Stimulated activated effector memory CD8-positive, alpha-beta T cell treated with anti-CD3 and anti-CD28 coated beads, Interleukin-12 subunit alpha, Interleukin-12 subunit beta, amount 100 ng/mL, for 72 hours (primary cell): ENCODE results near the gene ITGB1BP1.
"Not testable (repeated sequence)": the region's sequence is repeated elsewhere in the genome, so short reads cannot be mapped to it uniquely, and the experiment has no call there.

Experiments used
- ATAC-seq: fragments of 150-1000 bp; cut with Tn5 transposase; 2 replicates; pipeline ENCODE4 v1.10.0; 2021
- DNase-seq, 2 donors: peaks; one replicate each; pipeline ENCODE4 v3.0.0; 2021 to 2022; ENCODE audit warnings: low spot score in 2 of 2
- H3K27ac Mint-ChIP-seq: one replicate; pipeline ENCODE4 v1.8.0; 2022; ENCODE audit warnings: mild to moderate bottlenecking, mixed read lengths
- H3K36me3 Mint-ChIP-seq: one replicate; pipeline ENCODE4 v1.8.0; 2022; ENCODE audit warnings: mild to moderate bottlenecking, mixed read lengths
- H3K4me1 Mint-ChIP-seq: one replicate; pipeline ENCODE4 v1.8.0; 2022; ENCODE audit warnings: mixed read lengths
- H3K4me3 Mint-ChIP-seq: one replicate; pipeline ENCODE4 v1.8.0; 2022; ENCODE audit warnings: mild to moderate bottlenecking, mixed read lengths
- H3K9me3 Mint-ChIP-seq: one replicate; pipeline ENCODE4 v1.8.0; 2022; ENCODE audit warnings: mixed read lengths

ITGB1BP1 gene

DNA sequence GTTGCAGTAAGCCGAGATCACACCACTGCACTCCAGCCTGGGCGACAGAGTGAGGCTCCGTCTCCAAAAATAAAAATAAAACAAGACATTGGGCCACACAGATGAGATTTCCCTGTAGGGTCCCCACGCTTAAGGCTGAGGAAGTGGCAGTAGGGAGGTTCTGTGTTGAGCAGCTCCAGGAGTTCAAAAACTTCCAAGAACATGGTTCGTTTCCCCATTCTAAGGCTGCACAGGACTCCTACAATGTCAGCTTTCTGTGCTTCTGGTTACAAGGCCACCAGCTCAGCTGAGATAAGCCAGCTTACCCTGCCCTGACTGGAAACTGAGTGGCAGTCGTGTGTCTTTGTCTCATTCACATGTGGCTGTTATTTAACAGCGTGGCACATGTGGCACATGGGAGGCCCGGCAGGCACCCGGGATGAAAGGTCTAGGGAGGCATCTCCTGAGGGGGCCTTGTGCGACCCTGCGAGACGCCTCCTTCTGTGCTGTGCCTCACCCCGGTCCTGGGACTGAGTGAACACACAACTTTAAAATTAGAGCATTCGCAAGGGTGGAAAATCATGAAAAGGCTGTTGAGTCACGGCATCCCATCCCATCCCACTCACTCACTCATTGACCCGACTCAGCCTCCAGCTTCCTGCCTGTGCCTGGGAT, 7.7 kb downstream of the ITGB1BP1 start:
- Mint-ChIP-seq H3K4me1 (peaks cover 56% of the 10 kb centered on the region), H3K27ac (peak overlapping the region; percentile 43), H3K4me3 (no peak overlapping the region), H3K36me3 (peaks cover 83% of the 10 kb centered on the region), H3K9me3 (no peaks in the 10 kb centered on the region)
- DNase-seq (no peak), ATAC-seq (no peak)

DNA sequence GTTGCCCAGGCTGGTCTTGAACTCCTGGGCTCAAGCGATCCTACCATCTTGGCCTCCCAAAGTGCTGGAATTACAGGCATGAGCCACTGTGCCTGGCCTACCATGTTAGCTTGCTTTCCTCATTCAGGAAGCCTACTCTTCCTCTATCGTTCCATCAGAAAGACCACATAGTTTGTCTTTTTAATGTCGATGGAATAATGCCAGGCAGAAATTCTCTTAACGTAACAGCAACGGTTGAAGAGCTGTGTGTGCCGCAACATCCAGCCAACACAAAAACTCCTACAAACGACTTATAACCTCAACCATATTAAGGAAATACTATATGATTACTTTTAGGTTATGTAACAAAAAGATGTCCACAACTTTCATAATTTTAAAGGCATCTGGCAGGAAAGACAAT, 10.5 kb downstream of the ITGB1BP1 start:
- DNase-seq, result no peak
- H3K4me1 Mint-ChIP-seq, result peaks cover 29% of the 10 kb centered on the region
- no peak overlapping the region for H3K27ac Mint-ChIP-seq
- ATAC-seq, result no peak
- H3K9me3 Mint-ChIP-seq, result no peaks in the 10 kb centered on the region
- H3K4me3 Mint-ChIP-seq, result no peak overlapping the region
- peaks cover 92% of the 10 kb centered on the region for H3K36me3 Mint-ChIP-seq

DNA sequence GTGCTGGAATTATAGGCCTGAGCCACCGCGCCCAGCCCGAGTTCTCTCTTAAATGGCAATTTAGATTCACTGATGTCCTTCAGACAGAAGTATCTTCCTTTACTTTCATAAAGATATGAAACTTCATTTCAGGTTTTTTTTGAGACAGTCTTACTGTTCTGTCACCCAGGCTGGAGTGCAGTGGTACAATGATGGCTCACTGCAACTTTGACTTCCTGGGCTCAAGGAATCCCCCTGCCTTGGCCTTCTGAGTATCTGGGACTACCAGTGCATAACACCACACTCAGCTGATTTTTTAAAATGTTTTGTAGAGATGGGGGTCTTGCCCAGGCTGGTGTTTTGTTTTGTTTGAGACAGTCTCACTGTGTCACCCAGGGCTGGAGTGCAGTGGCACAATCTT, 13.2 kb downstream of the ITGB1BP1 start:
- ATAC-seq, result no peak
- no peak overlapping the region for H3K4me3 Mint-ChIP-seq

DNA sequence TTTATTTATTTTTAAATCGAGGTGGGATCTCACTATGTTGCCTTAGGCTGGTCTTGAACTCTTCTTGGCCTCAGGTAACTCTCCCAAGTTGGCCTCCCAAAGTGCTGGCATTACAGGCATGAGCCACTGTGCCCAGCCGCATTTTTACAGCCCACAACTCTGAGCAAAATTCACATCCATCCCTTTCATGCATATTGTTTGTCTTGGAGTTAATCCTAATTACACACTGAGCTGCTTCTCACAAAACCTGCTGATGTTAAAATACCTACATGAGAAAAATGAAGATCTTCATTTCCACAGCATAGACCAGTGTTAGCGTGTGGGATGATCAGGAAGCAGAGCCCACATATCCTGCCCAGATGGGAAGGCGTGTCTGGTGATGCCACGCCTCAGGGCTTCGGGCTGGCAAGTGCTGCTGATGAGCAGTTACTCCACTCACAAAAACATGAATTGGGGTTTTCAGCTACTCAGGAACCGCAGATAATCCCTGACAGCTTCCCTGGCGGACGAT, 14.6 kb downstream of the ITGB1BP1 start:
- Mint-ChIP-seq H3K36me3 (peaks cover 68% of the 10 kb centered on the region), H3K27ac (no peak overlapping the region), H3K4me1 (peaks cover 2% of the 10 kb centered on the region), H3K4me3 (no peak overlapping the region), H3K9me3 (no peaks in the 10 kb centered on the region)
- DNase-seq (no peak), ATAC-seq (no peak)

More for the DNA sequence above, 13.2 kb downstream of the ITGB1BP1 start:
- H3K36me3 Mint-ChIP-seq, result peaks cover 80% of the 10 kb centered on the region
- H3K27ac Mint-ChIP-seq, result no peak overlapping the region
- peaks cover 6% of the 10 kb centered on the region for H3K4me1 Mint-ChIP-seq
- no peaks in the 10 kb centered on the region for H3K9me3 Mint-ChIP-seq
- no peak for DNase-seq

DNA sequence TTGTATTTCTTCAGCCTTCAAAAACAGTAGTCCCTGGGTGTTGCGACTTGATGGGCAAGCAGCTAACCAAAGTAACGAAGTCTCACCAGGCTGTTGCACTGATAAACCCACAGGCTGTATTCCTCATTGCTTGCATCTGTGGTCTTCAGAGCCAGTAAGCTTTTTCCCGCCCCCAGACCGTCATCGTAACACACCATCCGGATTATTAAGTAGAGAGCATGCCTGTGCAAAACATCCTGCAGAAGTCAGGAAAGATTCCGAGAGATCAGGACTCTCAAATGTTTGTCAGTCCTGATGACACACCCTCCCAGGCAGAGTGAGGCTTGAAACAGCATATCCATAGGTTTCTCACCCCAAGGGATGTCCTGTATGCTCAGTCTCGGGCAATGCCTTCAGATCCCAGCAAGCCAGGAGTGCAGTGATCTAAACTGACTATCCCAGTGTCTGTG, 15.9 kb downstream of the ITGB1BP1 start:
- no peaks in the 10 kb centered on the region for H3K9me3 Mint-ChIP-seq
- DNase-seq (no peak), ATAC-seq (no peak)
- no peak overlapping the region for H3K4me3 Mint-ChIP-seq
- H3K27ac Mint-ChIP-seq, result peak overlapping the region; percentile 70
- peaks cover 59% of the 10 kb centered on the region for H3K36me3 Mint-ChIP-seq
- H3K4me1 Mint-ChIP-seq, result no peaks in the 10 kb centered on the region

DNA sequence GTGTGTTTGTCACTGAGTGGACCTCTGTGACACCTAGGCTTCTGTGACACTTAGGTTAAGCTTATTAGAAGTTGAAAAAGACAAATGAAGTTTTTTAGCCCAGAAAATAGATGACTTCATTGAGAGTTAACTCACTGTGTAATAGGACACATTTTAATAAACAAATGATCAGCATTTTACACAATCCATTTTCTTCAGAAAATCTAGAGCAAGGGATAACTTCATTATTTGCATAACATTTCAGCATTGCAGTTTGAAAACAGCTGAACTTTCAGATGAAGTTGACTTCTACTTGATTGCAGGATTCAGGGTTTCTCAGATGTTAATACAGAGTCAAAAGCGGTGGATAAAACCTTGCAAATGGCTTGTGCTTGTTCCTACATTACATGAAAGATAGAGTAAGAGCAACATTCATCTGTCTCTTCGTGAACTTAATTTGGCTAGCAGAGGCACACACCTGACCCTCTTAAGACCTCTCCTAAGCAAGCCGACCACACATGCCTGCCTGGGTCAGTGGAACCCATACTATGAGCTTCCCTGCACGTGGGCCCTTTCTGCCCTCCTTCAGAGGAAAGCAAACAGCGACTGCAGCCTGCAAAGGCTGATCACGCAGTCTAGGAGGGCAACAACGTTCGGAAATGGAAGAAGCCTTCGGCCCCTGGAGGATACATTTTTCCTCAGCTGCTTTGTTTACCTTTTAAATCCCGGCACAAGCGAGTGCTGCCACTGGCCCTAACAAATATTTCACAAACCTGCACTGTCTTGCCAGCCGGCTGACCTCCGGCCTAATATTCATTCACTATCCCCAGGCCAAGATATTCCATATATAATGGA, 16.6 kb downstream of the ITGB1BP1 start:
- no peak for ATAC-seq
- Mint-ChIP-seq H3K9me3 (no peaks in the 10 kb centered on the region), H3K36me3 (peaks cover 53% of the 10 kb centered on the region), H3K4me1 (no peaks in the 10 kb centered on the region), H3K27ac (no peak overlapping the region), H3K4me3 (no peak overlapping the region)
- no peak for DNase-seq

DNA sequence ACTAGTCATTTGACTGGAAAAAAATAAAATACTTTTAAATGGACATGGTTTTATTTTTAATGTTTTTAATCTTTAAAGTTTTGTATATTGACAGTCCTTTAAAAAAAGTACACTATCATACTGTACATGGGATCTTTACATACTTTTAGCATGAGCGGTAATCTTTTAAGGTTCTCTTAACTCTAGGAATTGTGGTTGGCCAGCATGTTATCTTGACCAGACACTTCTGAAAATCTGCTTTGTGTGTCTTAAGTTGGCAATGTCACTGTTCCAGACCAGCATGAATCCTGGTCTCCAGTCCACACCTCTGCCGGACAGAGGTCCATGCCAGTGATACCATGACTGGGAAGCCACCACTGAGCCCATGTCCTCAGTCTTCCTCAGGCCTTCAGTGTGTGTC, 17.7 kb downstream of the ITGB1BP1 start:
- peaks cover 8% of the 10 kb centered on the region for H3K4me1 Mint-ChIP-seq
- ATAC-seq (no peak), DNase-seq (no peak)
- no peaks in the 10 kb centered on the region for H3K9me3 Mint-ChIP-seq
- no peak overlapping the region for H3K27ac Mint-ChIP-seq
- peaks cover 42% of the 10 kb centered on the region for H3K36me3 Mint-ChIP-seq
- H3K4me3 Mint-ChIP-seq, result no peak overlapping the region

DNA sequence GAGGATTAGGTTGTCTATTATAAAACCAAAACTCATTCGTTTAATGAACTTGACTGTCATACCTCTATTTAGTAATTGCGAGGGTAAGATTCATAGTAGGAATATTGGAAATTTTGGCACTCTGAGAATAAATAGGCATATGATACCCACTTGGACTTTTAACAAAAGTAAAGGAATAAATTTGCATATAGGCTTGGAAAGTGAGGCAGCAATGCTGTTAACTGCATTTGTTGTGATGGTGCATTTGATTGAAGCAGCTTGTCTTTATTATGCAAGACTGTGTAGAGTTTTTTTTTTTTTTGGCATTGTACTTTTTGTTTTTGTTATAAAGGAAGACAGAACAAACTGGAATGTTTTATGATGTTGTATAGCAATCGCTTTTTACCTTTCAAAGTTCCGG, 18.9 kb downstream of the ITGB1BP1 start:
- DNase-seq (no peak), ATAC-seq (no peak)
- H3K36me3 Mint-ChIP-seq, result peaks cover 30% of the 10 kb centered on the region
- H3K9me3 Mint-ChIP-seq, result no peaks in the 10 kb centered on the region
- H3K27ac Mint-ChIP-seq, result no peak overlapping the region
- H3K4me3 Mint-ChIP-seq, result no peak overlapping the region
- H3K4me1 Mint-ChIP-seq, result peaks cover 12% of the 10 kb centered on the region

DNA sequence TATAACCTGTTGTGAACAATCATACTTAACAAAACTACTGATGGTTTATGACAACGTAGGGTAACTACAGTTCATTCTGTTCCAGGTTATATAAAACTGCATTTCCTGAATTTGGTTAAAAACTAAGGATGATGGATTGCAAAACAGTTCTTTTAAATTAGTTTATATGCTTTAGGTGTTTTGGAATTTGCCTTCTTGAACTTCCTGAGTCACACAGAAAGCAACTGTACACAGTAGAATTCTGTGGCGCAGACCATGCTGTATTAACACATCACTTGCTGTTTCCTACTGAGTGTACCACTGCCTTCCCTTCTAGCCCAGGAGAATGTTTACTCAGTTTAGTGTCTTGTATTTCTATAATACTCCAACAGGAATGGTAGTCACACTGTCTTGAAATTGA, 19.4 kb downstream of the ITGB1BP1 start:
- peaks cover 12% of the 10 kb centered on the region for H3K4me1 Mint-ChIP-seq
- ATAC-seq (no peak), DNase-seq (no peak)
- H3K36me3 Mint-ChIP-seq, result peaks cover 25% of the 10 kb centered on the region
- no peaks in the 10 kb centered on the region for H3K9me3 Mint-ChIP-seq
- no peak overlapping the region for H3K4me3 Mint-ChIP-seq
- no peak overlapping the region for H3K27ac Mint-ChIP-seq

DNA sequence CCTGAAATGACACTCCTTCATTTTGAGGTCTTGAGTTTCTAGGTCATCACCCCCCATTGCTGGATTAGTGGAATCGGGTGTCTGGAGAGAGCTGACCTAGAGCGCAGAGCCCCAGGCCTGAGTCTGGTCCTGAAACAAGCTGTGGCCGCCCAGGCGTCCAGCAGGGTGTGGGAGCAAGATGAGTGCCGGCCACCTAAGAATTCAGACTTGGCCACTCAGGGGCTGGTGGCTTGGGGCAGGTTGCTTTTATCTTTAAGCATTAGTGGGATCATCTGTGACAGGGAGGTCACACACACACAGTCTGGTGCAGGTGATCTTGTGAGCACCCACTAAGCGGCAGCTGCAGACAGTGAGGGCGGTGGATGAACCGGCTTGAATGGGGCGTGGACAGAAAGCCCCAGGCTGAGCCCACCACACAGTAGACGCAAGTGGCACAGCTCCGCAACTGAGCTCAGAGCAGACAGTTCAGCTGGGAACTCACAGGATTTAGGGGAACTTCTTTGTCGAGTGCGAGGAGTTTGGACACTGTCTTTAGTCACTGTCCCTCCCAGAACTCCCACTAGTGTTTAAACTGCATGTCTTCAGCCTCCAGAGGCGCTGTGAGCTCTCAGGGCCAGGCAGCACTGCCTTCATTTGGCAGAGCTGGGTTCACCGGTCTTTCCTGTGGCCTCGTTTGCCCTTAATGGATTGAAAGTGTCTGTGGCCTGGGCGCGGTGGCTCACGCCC, 21.5 kb downstream of the ITGB1BP1 start:
- ATAC-seq, result no peak
- peaks cover 12% of the 10 kb centered on the region for H3K4me1 Mint-ChIP-seq
- H3K9me3 Mint-ChIP-seq, result no peaks in the 10 kb centered on the region

DNA sequence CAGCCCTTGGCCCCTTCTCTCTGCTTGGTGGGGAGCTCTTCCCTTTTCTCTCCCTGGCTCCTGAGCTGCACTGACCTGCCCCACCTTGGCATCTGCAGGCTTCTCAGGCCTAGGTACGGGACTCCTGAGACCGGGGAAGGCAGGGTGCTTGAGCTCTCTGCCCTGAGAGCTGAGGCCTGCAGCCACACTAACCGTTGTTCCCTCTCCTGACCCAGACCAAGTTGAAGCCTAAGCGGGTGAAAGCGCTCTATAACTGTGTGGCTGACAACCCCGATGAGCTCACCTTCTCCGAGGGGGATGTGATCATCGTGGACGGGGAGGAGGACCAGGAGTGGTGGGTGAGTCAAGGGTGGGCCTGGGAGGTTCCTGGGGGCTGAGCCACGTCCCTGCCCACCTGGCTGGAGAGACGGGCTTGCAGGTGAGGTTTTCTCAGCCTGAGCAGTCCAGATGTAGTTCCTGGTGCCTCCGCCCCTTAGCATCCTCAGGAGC, 22.2 kb downstream of the ITGB1BP1 start:
- Mint-ChIP-seq H3K27ac (peak overlapping the region; percentile 80), H3K36me3 (no peaks in the 10 kb centered on the region), H3K4me1 (peaks cover 12% of the 10 kb centered on the region), H3K9me3 (no peaks in the 10 kb centered on the region), H3K4me3 (no peak overlapping the region)
- ATAC-seq (no peak), DNase-seq (no peak)

More for the DNA sequence above, 21.5 kb downstream of the ITGB1BP1 start:
- Mint-ChIP-seq H3K36me3 (peaks cover 3% of the 10 kb centered on the region), H3K27ac (peak overlapping the region; percentile 80), H3K4me3 (no peak overlapping the region)
- DNase-seq, result no peak

DNA sequence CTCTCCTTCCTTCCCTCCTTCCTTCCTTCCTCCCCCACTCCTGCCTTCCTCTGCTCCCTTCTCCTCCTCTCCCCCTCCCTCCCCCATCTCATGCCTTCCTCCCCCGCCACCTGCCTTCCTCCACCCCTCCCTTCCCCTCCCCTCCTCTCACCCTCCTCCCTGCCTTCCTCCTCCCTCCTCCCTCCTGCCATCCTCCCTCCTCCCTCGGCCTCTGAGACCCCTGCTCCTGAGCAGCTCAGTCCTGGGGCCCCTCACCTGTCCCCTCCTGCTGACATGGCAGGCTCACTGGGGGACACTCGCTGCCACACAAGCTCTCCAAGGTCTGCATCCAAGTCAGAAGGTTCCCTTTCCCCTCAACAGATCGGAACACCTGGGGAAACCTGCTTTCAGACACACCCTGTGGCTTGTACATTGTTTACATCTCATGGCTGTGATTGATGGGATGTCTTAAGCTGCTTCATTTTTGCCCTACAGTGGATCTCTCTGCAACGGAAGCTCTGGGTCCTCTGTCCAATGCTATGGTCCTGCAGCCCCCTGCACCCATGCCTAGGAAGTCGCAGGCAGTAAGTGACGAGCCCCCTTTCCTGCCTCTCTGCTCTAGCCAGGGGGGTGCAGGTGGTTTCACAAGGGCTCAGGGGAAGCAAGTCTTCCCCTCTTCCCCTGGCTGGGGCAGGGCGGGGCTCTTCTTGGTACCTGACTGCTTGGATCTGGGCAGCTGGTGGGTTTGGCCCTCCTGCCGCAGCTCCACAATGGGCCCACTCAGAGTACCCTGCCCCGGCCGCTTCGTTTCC, 22.9 kb downstream of the ITGB1BP1 start:
- ATAC-seq (no peak), DNase-seq (no peak)
- H3K4me3 Mint-ChIP-seq, result no peak overlapping the region
- peak overlapping the region; percentile 80 for H3K27ac Mint-ChIP-seq
- no peaks in the 10 kb centered on the region for H3K36me3 Mint-ChIP-seq
- H3K9me3 Mint-ChIP-seq, result no peaks in the 10 kb centered on the region
- H3K4me1 Mint-ChIP-seq, result peaks cover 12% of the 10 kb centered on the region

DNA sequence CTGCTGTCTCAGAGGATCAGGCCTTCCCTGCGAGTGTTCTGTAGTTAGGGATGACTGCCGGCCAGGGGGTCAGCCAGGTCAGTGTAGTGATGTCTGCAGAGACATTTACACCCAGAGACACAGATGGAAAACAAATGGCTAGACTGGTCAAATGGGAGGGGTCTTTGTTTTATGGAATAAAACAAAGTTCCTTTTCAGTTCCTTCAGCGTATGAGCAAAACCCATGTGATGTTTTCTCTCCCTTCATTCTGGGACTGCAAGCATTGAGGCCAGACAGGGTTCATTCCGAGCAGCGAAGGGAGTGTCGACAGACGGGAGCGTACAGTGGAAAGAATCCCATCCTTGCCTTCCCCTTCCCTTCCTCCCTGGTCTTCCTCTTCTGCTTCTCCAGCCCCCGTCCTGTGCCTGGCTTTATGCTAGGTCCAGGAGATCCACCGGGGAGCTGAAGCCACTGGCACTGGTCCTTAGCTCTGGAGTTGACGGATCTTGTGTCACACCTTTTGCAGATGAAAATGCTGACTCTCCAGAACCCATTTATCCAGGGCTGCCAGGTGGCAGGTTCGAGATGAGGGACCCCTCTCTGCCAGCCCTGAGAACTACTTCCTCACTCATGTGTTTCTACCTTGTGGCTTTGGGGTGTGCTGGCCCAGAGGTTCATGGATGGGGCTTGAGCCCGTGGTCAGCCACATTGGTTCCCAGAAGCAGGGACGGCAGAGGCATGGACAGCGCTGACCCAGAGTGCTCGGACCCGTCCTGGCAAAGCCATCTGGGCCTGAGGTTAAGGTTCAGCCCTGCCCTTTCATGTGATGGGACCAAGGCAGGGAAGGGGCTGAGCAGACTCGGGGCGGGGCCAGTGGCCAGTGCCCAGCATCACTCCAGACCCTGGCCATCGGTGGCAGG, 24.2 kb downstream of the ITGB1BP1 start:
- no peak overlapping the region for H3K27ac Mint-ChIP-seq

DNA sequence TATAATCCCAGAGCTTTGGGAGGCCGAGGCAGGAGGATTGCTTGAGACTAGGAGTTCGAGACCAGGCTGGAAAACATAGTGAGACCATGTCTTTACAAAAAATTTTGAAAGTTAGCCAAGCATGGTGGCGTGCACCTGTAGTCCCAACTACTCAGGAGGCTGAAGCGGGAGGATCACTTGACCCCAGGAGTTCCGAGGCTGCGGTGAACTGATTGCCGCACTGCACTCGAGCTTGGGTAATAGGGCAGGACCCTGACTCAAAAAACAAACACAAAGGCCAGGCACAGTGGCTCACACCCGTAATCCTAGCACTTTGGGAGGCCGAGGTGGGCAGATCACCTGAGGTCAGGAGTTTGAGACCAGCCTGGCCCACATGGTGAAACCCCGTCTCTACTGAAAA, 25.1 kb downstream of the ITGB1BP1 start:
- not testable (repeated sequence) for DNase-seq, H3K36me3 Mint-ChIP-seq, H3K27ac Mint-ChIP-seq, ATAC-seq, H3K9me3 Mint-ChIP-seq, H3K4me3 Mint-ChIP-seq
- peaks cover 12% of the 10 kb centered on the region for H3K4me1 Mint-ChIP-seq

More for the DNA sequence above, 24.2 kb downstream of the ITGB1BP1 start:
- H3K9me3 Mint-ChIP-seq, result no peaks in the 10 kb centered on the region
- DNase-seq (no peak), ATAC-seq (peak; percentile 36)
- no peak overlapping the region for H3K4me3 Mint-ChIP-seq
- H3K4me1 Mint-ChIP-seq, result peaks cover 12% of the 10 kb centered on the region
- no peaks in the 10 kb centered on the region for H3K36me3 Mint-ChIP-seq
